Activated CD8-positive, alpha-beta memory T cell treated with anti-CD3 and anti-CD28 coated beads for 24 hours (primary cell): ENCODE results near the gene PDAP1.
"Not testable (repeated sequence)": the region's sequence is repeated elsewhere in the genome, so short reads cannot be mapped to it uniquely, and the experiment has no call there.

Experiments
- DNase-seq: peaks from one replicate; pipeline ENCODE4 v3.0.0-alpha.2; 2020

The PDAP1 gene

DNA sequence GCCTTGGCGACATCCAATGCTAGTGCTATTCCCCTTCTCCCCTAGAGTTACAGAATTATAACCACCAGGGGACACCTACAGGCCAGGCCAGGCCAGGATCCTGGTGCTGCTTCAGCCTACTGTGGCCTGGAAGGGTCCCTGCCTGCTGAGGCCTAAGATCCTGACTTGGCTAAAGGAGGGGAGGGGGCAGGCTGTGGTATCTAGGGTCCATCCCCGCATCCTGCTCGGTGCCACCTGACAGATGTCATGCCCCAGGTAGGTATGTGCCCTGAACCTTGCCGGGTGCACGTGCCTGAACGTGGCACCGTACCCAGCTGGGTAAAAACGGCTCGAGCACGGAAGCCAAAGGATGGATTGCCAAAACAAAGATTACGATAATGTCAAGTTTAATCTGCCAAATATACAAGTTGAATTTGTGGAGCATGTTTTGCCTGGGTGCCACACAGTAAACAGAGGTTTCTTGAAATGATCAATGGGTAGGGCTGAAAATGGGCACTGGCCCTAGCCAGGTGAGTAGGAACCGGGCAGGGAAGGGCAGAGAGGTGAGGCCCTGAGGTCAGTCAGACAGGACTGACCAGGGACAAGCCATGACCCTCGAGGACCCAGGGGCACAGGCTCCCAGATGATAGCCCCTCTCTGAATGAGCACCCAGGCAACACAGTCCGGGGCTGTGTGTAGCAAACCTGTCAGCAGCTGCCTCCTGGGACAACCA is 12.6 kb downstream of the PDAP1 start:
- no peak for DNase-seq

DNA sequence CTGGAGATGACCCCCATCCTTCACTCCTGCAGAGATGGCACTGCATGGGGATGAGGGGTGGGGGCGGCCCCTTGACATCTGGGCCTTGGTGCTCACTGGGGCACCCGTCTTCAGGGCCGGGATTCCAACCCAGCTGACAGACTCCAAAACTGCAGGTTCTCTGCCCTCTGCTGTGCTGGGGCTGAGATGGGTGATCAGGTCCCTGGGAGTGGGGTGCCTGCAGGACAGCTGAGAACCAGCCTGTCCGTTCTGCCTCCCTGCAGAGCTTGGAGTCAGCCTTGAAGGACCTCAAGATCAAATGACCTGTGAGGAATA is 14.3 kb downstream of the PDAP1 start:
- no peak for DNase-seq

DNA sequence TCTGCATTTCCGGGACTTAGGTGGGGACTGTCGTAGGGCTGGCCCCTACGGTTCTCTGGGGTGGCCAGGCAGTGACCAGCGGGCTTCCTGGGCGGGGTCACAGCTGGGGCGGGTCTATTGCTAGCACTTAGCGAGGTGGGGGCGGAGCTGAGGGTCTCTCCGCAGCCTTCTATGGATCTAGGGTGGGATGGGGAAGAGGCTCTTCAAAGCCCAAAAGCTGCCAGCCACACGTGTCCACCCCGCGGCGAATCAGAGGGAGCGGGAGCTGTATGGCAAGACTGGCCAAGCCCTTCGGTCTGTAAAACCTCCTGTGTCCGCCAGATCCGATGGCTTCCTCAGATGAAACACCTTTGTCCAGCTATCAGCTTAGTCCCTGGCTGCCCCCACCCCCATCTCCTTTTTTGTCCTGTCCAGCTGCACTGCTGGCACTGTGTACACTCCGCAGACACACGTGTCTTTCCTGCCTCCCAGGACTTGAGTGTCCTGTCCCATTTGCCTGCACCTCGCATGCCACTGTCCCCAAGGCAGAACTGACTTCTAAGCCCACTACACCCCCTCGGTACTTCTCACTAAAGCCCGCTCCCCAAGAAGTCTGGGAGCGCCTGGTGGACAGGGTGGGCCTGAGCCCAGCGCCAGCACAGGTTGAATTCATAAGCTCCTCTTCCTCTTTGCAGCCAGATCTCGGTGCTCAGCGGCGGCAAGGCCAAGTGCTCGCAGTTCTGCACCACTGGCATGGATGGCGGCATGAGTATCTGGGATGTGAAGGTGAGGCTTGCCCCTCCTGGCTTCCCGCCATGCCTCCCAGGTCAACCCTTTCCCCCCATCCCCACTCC is 14.8 kb downstream of the PDAP1 start:
- no peak for DNase-seq

DNA sequence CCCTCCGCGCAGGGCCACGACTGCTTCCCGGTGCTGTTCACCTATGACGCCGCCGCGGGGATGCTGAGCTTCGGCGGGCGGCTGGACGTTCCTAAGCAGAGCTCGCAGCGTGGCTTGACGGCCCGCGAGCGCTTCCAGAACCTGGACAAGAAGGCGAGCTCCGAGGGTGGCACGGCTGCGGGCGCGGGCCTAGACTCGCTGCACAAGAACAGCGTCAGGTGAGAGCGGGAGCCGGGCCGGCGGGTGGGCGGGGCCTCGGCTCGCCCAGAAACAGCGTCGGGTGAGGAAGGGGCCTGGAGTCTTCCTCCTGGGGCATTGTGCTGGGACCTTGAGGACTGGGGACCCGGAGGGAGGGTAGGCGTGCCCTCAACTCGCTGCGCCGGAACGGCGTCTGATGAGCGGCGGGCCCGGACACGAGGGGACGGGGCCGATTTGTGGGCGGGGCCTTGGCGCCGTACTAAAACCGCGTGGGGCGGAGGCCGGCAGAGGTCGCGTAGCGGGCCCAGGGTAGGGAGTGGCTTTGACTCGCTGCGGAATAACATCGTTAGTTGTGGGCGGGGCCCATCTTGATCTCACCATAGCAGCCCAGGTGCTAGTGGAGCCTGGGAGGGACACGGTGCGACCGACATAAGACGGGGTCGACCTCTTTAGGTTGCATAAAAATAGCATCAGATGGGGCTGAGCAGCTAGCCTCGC is 15.6 kb downstream of the PDAP1 start:
- DNase-seq: peak; percentile 90

DNA sequence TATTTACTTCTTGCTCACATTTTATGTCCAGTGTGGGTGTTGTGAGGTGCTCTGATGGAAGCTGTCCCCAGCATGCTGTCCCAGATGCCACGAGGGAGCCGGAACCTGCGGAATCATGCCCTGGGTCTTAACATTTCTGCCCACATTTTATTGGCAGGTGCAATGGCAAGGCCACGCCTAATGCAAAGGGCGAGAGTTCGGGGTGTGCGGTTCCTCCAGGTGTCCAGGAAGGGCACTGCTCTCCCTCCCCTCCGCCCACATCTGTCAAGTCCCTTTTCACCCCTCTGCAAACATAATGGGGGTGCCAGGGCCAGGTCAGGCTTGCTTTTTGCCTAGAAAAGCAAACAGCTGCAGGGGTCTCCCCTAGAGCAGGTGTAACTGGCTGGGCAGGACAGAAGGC is 16.4 kb downstream of the PDAP1 start:
- DNase-seq: no peak

DNA sequence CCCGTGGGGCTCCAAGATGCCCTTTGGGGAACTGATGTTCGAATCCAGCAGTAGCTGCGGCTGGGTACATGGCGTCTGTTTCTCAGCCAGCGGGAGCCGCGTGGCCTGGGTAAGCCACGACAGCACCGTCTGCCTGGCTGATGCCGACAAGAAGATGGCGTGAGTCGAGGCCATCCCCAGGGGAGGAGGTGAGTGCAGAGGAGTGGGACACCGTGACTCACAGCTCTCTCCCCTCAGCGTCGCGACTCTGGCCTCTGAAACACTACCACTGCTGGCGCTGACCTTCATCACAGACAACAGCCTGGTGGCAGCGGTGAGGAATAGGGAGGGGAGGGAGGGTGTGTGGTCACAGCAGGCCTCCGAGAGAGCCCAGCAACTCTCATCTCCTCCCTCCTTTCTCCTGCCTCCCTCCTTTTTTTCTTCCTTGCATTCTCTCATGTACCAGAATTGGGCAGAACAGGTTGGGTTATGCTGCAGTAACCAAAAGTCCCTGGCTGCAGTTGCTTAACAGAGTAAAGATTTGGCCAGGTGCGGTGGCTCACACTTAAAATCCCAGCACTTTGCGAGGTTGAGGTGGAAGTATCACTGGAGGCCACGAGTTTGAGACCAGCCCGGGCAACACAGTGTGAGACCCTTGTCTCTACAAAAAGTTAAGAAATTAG is 17.3 kb downstream of the PDAP1 start:
- no peak for DNase-seq

GRCh38 chr7:99389772-99390171 is 18.6 kb downstream of the PDAP1 start:
- DNase-seq: no peak

DNA sequence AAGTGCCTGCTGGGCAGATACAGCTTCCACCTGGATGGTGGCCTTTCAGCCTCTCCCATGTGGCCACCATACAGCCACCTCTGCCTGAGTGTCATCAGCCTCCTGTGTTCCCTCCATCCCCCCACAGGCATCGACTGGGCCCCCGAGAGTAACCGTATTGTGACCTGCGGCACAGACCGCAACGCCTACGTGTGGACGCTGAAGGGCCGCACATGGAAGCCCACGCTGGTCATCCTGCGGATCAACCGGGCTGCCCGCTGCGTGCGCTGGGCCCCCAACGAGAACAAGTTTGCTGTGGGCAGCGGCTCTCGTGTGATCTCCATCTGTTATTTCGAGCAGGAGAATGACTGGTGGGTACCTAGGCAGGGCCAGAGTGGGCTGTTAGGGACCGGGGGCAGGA is 20.5 kb downstream of the PDAP1 start:
- no peak for DNase-seq

GRCh38 chr7:99387239-99387635 is 21.2 kb downstream of the PDAP1 start:
- DNase-seq: not testable (repeated sequence)

DNA sequence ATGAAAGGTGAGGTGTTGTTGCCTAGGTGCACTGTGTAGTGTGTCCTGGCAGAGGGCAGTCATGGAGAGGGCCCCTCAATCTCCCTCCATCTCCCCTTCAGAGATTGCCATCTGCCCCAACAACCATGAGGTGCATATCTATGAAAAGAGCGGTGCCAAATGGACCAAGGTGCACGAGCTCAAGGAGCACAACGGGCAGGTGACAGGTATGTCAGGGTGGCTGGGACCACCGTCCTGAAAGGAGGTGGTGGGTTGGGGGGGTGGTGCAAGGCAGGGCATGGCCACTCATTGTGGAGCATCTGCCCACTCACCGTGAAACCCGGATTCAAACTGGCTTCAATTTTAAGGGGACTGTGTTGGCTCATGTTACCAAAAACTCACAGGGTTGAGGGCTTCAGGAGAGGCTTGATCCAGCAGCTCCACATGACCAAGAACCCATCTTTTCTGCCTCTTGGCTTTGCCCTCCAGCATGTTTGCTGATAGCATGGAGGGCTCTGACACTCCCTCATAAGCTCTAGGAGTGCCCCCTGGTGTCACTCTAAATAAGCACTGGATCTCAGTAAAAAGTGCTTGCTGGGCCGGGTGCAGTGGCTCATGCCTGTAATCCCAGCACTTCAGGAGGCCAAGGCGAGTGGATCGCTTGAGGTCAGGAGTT is 21.7 kb downstream of the PDAP1 start:
- no peak for DNase-seq

- no peak for DNase-seq
Observed at GRCh38 chr7:99385564-99385963, 22.8 kb downstream of the PDAP1 start.

DNA sequence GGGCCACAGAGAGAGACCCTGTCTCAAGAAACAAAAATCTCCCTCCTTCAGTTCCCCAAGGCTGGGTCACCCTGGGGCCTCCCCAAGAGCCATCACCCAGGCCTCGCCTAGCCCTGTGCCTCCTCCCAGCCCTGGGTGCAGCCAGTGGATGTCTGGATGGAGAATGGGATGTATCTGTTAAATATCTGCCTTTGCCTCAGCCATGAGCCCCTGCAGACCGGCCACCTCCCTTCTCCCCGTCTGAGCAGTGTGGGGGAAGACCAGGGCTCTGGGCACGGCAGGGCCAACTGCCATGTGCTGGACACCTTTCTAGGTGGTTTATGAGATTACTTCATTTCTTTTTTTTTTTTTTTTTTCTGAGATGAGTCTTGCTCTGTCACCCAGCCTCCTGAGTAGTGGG is 23.9 kb downstream of the PDAP1 start:
- DNase-seq: no peak

DNA sequence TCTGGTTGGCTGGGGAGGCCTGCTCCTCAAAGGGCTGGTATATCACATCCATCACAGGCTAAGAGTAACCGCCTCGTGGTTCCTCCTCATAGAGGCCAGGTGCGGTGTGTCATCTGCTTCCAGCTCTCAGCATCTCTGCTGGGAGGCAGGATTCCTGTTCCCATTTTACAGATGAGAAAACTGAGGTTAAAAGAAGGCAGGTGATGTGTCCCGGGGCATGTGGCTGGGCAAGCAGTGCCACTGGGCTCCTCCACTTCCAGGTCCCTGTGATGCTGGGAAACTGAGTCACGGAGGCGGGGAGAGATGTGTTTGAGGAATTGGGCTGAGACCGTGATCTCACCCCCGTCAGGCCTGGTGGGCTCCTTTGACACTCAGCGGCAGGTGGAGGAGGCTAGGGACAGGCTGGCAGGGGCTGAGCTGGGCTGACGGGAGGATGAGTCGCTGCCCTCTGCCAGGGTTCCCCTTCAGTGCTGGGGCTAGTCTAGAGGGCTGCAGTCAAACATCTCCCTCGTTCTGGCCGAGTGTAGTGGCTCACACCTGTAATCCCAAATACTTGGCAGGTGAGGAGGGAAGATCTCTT is 24.5 kb downstream of the PDAP1 start:
- no peak for DNase-seq

- DNase-seq: no peak
Observed at GRCh38 chr7:99383203-99383602, 25.2 kb downstream of the PDAP1 start.

DNA sequence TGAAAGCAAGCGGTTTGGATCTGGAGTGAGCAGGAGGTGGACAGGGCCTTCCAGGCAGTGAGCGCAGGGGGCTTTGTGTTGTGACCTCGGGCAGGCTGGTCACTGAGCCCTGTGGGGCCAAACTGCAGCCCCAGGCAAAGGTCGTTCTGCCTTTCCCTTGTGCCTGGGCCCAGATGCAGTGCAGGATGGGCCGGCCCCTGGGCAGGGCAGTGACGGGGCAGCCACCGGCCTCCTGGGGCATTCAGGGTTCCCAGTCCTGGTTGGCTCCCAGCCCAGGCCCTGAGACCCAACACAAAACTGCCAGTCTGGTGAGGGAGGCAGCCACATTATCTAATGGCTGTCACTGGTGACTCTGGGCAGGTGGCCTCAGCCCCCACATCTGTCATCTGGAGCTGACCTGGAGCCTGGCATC is 26.7 kb downstream of the PDAP1 start:
- DNase-seq: no peak

- DNase-seq: peak; percentile 91
Observed at GRCh38 chr7:99380823-99381663, 27.4 kb downstream of the PDAP1 start.

GRCh38 chr7:99380032-99380822 is 28.2 kb downstream of the PDAP1 start:
- DNase-seq: peak; percentile 78

GRCh38 chr7:99379693-99380031 is 28.7 kb downstream of the PDAP1 start:
- not testable (repeated sequence) for DNase-seq

GRCh38 chr7:99379043-99379577 is 29.3 kb downstream of the PDAP1 start:
- no peak for DNase-seq

GRCh38 chr7:99375070-99375807 is 33.2 kb downstream of the PDAP1 start:
- DNase-seq: peak; percentile 88
